IPS-15b (cell line): Measurements from ENCODE around the gene HPCAL1.

Experiments used
- H3K27me3 ChIP-seq: one replicate; pipeline ENCODE4 v1.6.1; 2013; ENCODE audit warnings: low read length; ENCODE audit not compliant: control insufficient read depth, insufficient read depth
- H3K36me3 ChIP-seq: one replicate; pipeline ENCODE4 v1.6.1; 2013; ENCODE audit warnings: low read length; ENCODE audit not compliant: control insufficient read depth, insufficient read depth
- H3K4me1 ChIP-seq: one replicate; pipeline ENCODE4 v1.6.1; 2013; ENCODE audit warnings: mild to moderate bottlenecking, low read length; ENCODE audit not compliant: control insufficient read depth, insufficient read depth
- H3K4me3 ChIP-seq: one replicate; pipeline ENCODE4 v1.5.1; 2013; ENCODE audit warnings: low read depth, low read length
- H3K9ac ChIP-seq: one replicate; pipeline ENCODE4 v1.6.1; 2013; ENCODE audit warnings: low read depth, mild to moderate bottlenecking, low read length
- H3K9me3 ChIP-seq: one replicate; pipeline ENCODE4 v1.6.1; 2013; ENCODE audit warnings: mild to moderate bottlenecking, low read length; ENCODE audit not compliant: control insufficient read depth, insufficient read depth

The HPCAL1 gene

DNA sequence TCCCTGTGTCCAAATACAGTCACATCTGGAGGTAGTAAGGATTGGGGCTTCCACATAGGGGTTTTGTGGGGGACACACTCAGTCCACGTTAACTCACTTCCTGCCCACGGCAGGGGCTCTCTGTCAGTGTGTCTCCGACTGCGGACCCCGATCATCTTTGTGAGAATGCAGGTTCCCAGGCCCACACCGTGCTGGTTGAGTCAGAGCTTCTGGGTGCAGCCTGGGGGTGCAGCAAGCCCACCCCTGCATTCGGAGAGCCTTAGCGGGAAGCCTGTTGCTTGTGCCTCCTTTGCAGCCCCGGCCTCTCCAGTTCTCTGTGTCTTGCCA lies 28.0 kb downstream of the HPCAL1 start:
- Histone ChIP-seq H3K9me3 (no peaks in the 10 kb centered on the region), H3K4me3 (no peak overlapping the region), H3K27me3 (no peaks in the 10 kb centered on the region), H3K4me1 (peaks cover 21% of the 10 kb centered on the region), H3K9ac (no peak overlapping the region), H3K36me3 (no peaks in the 10 kb centered on the region)

DNA sequence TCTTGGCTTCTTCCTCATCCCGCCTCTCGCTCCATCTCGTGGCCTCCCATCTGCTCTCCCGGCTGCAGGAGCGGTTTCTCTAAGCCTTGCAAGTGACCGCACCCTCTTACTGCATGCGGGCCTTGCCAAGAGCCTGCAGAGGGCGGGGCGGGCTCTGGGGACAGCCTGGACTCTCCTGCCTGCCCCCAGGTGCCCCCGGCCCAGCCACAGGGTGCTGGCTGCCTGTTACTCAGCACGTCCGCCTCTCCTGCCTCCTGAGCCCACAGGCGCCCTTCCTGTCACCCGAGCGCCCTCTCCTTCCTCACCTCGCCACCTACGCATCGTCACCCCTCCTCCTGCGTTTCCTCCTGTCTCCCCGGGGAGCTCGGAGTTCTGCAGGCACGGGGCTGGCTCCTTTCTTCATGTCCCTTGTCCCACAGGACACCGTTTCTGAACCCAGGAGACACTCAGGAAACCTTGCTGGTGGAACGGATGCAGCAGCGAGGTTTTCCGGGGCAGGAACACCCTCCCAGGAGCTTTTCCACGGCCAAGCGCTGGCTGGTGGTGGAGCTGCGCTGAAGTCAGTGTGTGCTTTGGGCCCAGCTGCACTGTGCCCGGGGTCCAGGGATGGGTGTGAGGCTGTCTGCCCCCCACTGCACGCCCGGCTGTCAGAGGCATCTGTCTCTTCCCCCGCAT lies 28.5 kb downstream of the HPCAL1 start:
- no peaks in the 10 kb centered on the region for H3K27me3 ChIP-seq
- no peak overlapping the region for H3K9ac ChIP-seq
- H3K9me3 ChIP-seq: no peaks in the 10 kb centered on the region
- H3K4me1 ChIP-seq: peaks cover 21% of the 10 kb centered on the region
- H3K4me3 ChIP-seq: no peak overlapping the region
- H3K36me3 ChIP-seq: no peaks in the 10 kb centered on the region

DNA sequence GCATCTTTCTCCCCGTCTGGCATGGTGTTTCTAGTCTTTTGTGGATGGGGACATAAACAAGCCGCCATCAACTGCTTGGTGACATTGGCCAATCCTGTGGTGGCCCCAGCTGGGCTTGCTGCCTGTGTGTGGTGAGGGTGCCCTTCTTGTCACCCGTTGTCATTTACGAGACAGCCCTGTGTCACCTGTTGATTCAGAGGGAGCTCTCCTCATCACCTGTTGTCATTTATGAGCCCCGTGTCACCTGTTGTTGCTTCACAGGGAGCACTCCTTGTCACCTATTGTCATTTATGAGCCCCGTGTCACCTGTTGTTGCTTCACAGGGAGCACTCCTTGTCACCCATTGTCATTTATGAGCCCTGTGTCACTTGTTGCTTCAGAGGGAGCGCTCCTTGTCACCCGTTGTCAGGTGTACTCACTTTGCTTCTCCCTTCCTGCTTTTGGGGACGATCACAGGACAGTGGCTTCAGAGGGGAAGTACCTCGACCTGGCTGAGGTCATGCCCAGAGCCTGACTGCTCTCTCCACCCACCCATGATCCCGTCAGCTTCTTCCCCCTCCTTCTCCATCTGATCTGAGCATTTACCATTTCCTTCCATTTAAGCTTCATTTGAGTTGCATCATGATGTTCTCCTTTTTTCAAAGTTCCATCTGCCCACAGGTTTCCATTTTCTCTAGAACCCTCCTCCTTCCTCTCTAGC lies 29.1 kb downstream of the HPCAL1 start:
- no peak overlapping the region for H3K4me3 ChIP-seq
- no peaks in the 10 kb centered on the region for H3K27me3 ChIP-seq
- peaks cover 21% of the 10 kb centered on the region for H3K4me1 ChIP-seq
- H3K36me3 ChIP-seq: no peaks in the 10 kb centered on the region
- H3K9me3 ChIP-seq: no peaks in the 10 kb centered on the region
- no peak overlapping the region for H3K9ac ChIP-seq

DNA sequence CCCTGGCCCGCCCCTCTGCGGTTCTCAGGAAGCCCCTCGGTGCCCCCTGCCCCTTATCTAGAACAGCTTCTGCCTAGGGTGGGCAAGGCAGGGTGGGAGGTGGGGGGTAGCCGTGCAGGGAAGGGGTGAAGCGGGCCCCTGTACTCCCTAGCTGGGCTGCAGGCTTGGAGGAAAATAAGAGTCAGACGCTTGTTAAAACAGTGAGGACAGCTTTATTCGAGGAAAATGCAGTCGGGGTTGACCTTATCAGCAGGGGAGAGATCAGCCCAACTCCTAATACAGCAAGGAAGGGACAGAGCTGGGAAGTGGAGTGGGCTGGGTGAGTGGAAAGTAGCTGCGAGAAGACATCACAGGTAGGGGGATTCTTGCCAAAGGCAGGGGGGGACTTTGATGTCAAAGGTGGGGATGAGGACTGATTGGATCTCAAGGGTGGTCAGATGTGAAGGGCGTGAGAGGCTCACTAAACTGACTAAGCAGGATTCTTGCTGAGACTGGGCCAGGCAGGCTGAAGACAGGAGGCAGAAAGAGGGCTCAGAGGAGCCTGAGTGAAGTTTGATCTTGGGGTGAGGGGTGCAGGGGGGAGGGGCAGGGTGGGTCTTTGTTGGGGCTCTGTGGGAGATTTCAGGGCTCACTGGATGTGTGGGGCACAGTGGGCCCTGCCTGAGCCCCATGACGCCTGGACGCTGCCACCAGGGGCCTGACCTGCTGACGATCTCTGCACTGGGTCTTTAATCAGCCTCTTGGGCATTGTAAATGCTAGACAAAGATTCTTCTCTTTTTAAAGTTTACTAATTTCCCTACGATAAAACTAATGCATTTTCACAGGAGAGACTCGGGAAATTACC lies 29.9 kb downstream of the HPCAL1 start:
- no peaks in the 10 kb centered on the region for H3K9me3 ChIP-seq
- H3K36me3 ChIP-seq: no peaks in the 10 kb centered on the region
- peaks cover 15% of the 10 kb centered on the region for H3K4me1 ChIP-seq
- H3K4me3 ChIP-seq: no peak overlapping the region
- H3K27me3 ChIP-seq: no peaks in the 10 kb centered on the region
- H3K9ac ChIP-seq: no peak overlapping the region

DNA sequence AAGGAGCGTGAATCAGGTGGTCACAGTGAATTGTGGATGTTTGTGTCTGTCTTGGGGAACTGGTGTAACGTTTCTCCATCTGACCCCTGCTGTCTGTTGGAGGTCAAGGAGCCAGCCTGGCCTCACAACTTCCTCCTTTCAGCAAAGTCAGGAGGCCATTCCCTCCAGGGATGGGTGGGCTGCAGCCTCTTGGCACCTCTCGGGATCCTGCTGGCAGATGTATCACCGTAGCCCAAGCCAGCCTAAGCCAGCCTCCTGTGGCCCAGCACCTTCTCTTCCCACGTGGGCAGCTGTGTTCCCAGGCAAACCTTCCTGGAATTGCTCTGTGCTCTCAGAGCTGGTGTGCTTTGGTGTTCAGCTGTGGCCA lies 30.5 kb downstream of the HPCAL1 start:
- peaks cover 15% of the 10 kb centered on the region for H3K4me1 ChIP-seq

DNA sequence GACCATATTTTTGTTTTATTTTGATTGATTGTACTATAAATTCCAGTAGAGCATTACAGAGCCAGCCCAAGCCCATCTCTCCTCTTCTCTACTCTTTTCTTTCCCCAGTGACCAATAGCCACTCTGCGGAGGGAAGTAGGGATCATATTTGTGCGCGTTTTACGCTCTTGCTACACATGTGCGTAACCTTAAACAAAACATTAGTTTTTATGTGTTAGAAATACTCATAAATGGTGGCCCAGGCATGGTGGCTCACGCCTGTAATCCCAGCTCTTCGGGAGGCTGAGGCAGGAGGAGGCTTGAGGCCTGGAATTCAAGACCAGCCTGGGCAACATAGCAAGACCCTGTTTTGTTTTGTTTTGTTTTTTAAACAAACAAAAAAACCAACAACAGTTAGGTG lies 31.3 kb downstream of the HPCAL1 start:
- H3K4me3 ChIP-seq: no peak overlapping the region
- no peaks in the 10 kb centered on the region for H3K9me3 ChIP-seq
- H3K36me3 ChIP-seq: no peaks in the 10 kb centered on the region
- H3K27me3 ChIP-seq: no peaks in the 10 kb centered on the region
- no peak overlapping the region for H3K9ac ChIP-seq
- H3K4me1 ChIP-seq: peaks cover 15% of the 10 kb centered on the region

More for the DNA sequence above, 30.5 kb downstream of the HPCAL1 start:
- no peaks in the 10 kb centered on the region for H3K36me3 ChIP-seq
- no peaks in the 10 kb centered on the region for H3K27me3 ChIP-seq
- no peaks in the 10 kb centered on the region for H3K9me3 ChIP-seq
- H3K9ac ChIP-seq: no peak overlapping the region
- no peak overlapping the region for H3K4me3 ChIP-seq

DNA sequence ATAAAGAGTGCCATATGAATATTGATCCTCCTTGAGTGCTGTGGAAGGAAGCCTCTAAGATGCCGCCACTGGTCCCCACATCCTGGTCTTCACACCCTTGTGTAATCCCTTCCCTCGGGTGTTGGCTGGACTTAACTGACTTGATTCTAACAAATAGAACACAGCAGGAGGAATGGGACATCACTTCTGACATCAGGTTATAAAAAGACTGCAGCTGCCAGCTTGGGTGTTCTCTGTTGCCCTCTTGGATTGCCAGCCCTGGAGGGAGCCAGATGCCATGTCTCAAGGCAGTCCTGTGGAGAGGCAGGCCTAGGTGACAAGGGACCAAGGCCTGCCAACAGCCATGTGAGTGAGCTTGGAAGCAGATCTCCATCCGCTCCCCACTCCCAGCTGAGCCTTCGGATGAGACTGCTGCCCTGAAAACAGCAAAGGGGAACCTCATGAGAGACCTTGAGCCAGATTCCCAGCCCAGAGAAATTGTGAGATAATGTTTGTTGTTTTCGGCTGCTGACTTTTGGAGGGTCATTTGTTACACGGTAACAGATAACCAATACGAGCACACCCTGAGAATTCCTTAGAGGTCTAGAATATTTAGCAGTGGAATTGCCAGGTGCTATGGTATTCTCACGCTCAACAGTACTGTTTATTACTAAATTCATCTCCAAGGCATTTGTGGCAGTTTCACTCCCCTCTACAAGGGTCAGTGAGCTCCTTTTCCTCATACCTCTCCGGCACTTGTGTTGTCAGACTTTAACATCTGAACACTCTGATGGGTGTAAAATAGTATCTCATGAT lies 32.5 kb downstream of the HPCAL1 start:
- Histone ChIP-seq H3K4me3 (no peak overlapping the region), H3K27me3 (no peaks in the 10 kb centered on the region), H3K9ac (no peak overlapping the region), H3K4me1 (peaks cover 12% of the 10 kb centered on the region), H3K36me3 (no peaks in the 10 kb centered on the region), H3K9me3 (no peaks in the 10 kb centered on the region)

DNA sequence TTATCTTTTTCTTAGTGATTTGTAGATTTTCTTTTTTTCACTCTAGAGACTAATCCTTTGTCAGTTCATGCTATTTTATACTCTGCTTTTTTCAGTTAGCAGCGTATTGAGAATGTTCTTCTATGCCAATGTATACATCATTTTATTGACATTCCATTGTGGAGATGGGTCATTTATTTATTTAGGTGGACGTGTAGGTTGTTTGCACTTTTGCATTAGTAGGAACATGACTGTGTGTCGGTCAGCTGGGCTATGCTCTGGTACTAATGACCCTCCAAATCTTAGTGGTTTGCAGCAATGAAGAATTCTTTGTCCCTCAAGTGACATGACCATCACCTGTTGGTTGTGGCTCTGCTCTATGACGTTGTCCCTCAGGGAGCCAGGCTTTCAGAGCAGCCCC lies 33.6 kb downstream of the HPCAL1 start:
- Histone ChIP-seq H3K4me1 (peaks cover 10% of the 10 kb centered on the region), H3K9me3 (no peaks in the 10 kb centered on the region)

DNA sequence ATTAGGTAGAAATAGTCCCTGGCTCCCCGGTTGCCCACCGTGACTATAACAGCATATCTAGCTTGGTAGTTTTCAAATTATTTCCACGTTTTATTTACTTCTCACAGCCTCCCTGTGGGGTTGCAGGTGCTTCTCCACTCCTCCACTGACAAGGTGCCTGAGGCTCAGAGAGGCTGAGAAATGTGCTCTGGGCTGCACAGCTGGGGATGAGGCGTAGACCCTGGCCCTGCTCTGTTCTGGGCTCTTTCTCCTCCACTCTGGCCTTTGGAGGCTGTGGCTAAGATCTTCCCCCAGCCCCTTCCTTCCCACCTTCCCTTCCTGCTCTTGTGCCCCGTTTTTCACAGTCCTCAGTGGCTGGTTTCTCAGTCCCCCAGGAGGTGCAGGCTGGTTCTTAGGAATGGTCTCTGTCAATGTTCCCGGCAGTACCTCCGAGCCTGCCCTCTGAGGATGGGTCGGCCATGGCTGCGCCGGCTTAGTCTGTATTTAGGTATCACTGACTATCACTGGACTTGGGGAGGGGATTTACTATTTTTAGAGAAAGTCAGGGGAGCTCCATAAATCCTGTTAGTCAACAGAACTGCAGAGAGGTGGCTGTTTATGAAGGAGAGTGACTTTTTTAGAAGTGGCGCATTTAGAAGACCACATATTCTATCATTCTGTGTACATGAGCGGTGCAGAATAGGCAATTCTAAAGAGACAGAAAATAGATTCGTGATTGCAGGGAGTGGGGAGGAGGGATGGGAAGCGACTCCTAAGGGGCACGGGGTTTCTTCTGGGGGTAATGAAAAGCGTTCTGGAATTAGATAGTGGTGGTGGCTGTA lies 35.0 kb downstream of the HPCAL1 start:
- Histone ChIP-seq H3K4me1 (peaks cover 6% of the 10 kb centered on the region), H3K9me3 (no peaks in the 10 kb centered on the region), H3K4me3 (no peak overlapping the region), H3K36me3 (no peaks in the 10 kb centered on the region), H3K27me3 (no peaks in the 10 kb centered on the region), H3K9ac (no peak overlapping the region)

More for the DNA sequence above, 33.6 kb downstream of the HPCAL1 start:
- H3K9ac ChIP-seq: no peak overlapping the region
- no peaks in the 10 kb centered on the region for H3K36me3 ChIP-seq
- H3K4me3 ChIP-seq: no peak overlapping the region
- H3K27me3 ChIP-seq: no peaks in the 10 kb centered on the region

DNA sequence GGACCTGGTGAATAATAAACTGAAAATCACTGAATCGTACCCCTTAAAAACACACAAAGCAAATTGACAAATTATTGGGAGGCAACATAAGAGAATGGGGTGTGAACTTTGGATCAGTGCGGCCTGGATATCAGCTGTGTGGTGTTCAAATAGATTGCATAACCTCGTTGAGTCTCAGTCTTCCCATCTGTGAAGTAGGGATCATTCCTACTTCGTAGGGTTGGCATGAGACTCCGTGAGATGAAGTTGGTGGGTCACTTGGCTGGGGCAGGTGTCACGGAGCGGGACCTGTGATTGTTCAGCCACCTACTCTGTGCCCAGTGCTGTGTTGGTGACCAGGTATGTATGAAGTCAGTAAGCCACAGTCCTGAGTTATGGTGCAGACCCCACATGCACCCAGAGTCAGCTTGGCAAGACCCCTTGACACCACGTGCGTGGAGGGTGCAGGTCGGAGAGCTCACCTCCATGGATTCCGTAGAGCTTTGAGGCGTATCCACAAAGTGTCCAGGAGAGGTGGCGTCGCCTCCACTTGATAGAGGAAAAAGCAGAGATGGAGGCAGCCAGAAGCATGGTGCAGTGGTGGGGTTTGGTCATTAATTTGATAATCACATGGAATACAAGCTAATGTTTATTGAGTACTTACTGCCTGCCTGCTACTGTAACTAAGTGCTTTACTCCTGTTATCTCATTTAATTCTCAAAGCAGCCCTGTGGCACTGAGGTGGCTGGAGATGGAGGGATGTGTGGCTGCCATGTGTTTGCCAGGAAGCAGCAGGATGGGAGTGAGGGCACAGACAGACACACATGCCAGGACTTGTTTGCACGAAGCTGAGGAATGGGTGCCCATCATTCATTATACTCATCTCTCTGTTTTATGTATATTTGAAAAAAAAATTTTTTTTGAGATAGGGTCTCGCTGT lies 35.8 kb downstream of the HPCAL1 start:
- H3K4me3 ChIP-seq: no peak overlapping the region
- H3K4me1 ChIP-seq: no peaks in the 10 kb centered on the region
- no peak overlapping the region for H3K9ac ChIP-seq
- no peaks in the 10 kb centered on the region for H3K36me3 ChIP-seq
- H3K27me3 ChIP-seq: no peaks in the 10 kb centered on the region
- no peaks in the 10 kb centered on the region for H3K9me3 ChIP-seq
